ENCODE measurements around the gene U2AF1.
"Not testable (repeated sequence)": the region's sequence is repeated elsewhere in the genome, so short reads cannot be mapped to it uniquely, and the experiment has no call there.

- not testable (repeated sequence) for TF ChIP-seq CTCF (IDR thresholded peaks at IDR 0.05; ENCODE audit: insufficient read depth, low read length, poor library complexity, severe bottlenecking); EZH2phosphoT487 (conservative IDR thresholded peaks at IDR 0.05; ENCODE audit: low read length)
These were observed 2.7 kb downstream of the U2AF1 start for GRCh38 chr21:43104642-43105041.

Data from SU-DHL-6 (cell line).